ENCODE measurements around the gene NLE1.

NLE1 gene

DNA sequence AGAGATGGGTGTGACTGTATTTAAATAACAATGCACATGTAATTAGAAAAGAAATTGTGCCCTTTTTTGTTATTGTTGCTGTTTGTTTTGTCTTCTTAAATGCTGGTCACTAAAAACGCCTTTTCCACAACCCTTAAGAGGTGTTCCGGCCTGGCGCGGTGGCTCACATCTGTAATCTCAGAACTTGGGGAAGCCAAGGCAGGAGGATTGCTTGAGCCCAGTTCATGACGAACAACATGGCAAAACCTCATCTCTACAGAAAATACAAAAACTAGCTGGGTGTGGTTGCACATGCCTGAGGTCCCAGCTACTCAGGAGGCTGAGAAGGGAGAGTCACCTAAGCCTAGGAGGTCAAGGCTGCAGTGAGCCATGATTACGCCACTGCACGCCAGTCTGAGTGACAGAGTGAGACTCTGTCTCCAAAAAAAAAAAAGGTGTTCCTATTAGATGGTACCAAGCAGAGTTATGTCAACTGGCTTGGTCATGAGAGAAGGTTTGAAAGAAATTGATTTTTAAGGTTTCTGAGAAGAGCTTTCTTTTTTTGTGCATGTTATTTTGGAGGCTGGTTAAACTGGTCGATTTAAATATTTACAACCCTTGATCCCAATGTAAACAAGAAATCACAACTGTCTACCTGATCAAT is 55.1 kb downstream of the NLE1 start:
- Histone ChIP-seq H3K4me1 (ENCODE audit: insufficient read depth, low read length, poor library complexity, severe bottlenecking) (peaks cover 43% of the 10 kb centered on the region), H3K4me3 (ENCODE audit: low read length, poor library complexity, severe bottlenecking) (peak overlapping the region; percentile 92), H3K27me3 (ENCODE audit: insufficient read depth, low read length, poor library complexity, severe bottlenecking) (no peaks in the 10 kb centered on the region), H3K9me2 (replicated peaks; ENCODE audit: low read depth, low read length) (no peaks in the 10 kb centered on the region), H3K9ac (ENCODE audit: low read depth, low read length, poor library complexity, severe bottlenecking) (peak overlapping the region; percentile 10), H3K79me2 (ENCODE audit: insufficient read depth, low read length) (peaks cover 30% of the 10 kb centered on the region; the same call in 1 of the 2 replicates), H3K9me3 (ENCODE audit: insufficient read depth, low read depth, low read length) (no peaks in the 10 kb centered on the region), H2AFZ (ENCODE audit: low read length) (no peak overlapping the region), H4K20me1 (ENCODE audit: insufficient read depth, low read length, poor library complexity, severe bottlenecking) (no peaks in the 10 kb centered on the region), H3K36me3 (ENCODE audit: insufficient read depth, low read length) (no peaks in the 10 kb centered on the region), H3K4me2 (ENCODE audit: low read depth, low read length, poor library complexity, severe bottlenecking) (peak overlapping the region; percentile 82), H3F3A (ENCODE audit: low read depth) (no peaks in the 10 kb centered on the region; the same call in 1 of the 2 replicates)
- TF ChIP-seq, protein P1, sequence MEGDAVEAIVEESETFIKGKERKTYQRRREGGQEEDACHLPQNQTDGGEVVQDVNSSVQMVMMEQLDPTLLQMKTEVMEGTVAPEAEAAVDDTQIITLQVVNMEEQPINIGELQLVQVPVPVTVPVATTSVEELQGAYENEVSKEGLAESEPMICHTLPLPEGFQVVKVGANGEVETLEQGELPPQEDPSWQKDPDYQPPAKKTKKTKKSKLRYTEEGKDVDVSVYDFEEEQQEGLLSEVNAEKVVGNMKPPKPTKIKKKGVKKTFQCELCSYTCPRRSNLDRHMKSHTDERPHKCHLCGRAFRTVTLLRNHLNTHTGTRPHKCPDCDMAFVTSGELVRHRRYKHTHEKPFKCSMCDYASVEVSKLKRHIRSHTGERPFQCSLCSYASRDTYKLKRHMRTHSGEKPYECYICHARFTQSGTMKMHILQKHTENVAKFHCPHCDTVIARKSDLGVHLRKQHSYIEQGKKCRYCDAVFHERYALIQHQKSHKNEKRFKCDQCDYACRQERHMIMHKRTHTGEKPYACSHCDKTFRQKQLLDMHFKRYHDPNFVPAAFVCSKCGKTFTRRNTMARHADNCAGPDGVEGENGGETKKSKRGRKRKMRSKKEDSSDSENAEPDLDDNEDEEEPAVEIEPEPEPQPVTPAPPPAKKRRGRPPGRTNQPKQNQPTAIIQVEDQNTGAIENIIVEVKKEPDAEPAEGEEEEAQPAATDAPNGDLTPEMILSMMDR (conservative IDR thresholded peaks at IDR 0.05; ENCODE audit: low read length): no peak
- no peak for TF ChIP-seq EZH2phosphoT487 (IDR thresholded peaks at IDR 0.05; ENCODE audit: borderline replicate concordance)

- no peak overlapping the region for H3K9ac ChIP-seq (ENCODE audit: low read depth, low read length, poor library complexity, severe bottlenecking)
- no peaks in the 10 kb centered on the region for H3K9me3 ChIP-seq (ENCODE audit: insufficient read depth, low read depth, low read length)
- no peaks in the 10 kb centered on the region for H3K36me3 ChIP-seq (ENCODE audit: insufficient read depth, low read length)
- no peak for TF ChIP-seq EZH2phosphoT487 (IDR thresholded peaks at IDR 0.05; ENCODE audit: borderline replicate concordance)
- TF ChIP-seq, protein P1 (conservative IDR thresholded peaks at IDR 0.05; ENCODE audit: low read length): no peak
- H3K4me2 ChIP-seq (ENCODE audit: low read depth, low read length, poor library complexity, severe bottlenecking): peak overlapping the region; percentile 82
- no peaks in the 10 kb centered on the region; the same call in 1 of the 2 replicates for H3F3A ChIP-seq (ENCODE audit: low read depth)
- H2AFZ ChIP-seq (ENCODE audit: low read length): no peak overlapping the region
- peaks cover 30% of the 10 kb centered on the region; the same call in 1 of the 2 replicates for H3K79me2 ChIP-seq (ENCODE audit: insufficient read depth, low read length)
- no peaks in the 10 kb centered on the region for H4K20me1 ChIP-seq (ENCODE audit: insufficient read depth, low read length, poor library complexity, severe bottlenecking)
- peaks cover 47% of the 10 kb centered on the region for H3K4me1 ChIP-seq (ENCODE audit: insufficient read depth, low read length, poor library complexity, severe bottlenecking)
- no peaks in the 10 kb centered on the region for H3K9me2 ChIP-seq (replicated peaks; ENCODE audit: low read depth, low read length)
- no peaks in the 10 kb centered on the region for H3K27me3 ChIP-seq (ENCODE audit: insufficient read depth, low read length, poor library complexity, severe bottlenecking)
- no peak overlapping the region for H3K4me3 ChIP-seq (ENCODE audit: low read length, poor library complexity, severe bottlenecking)
Measured at GRCh38 chr17:35086164-35086563, 55.9 kb downstream of the NLE1 start.

- Histone ChIP-seq H4K20me1 (ENCODE audit: insufficient read depth, low read length, poor library complexity, severe bottlenecking) (no peaks in the 10 kb centered on the region), H2AFZ (ENCODE audit: low read length) (no peak overlapping the region), H3K4me1 (ENCODE audit: insufficient read depth, low read length, poor library complexity, severe bottlenecking) (peaks cover 56% of the 10 kb centered on the region), H3K9me3 (ENCODE audit: insufficient read depth, low read depth, low read length) (no peaks in the 10 kb centered on the region), H3K79me2 (ENCODE audit: insufficient read depth, low read length) (peaks cover 30% of the 10 kb centered on the region; the same call in 1 of the 2 replicates), H3F3A (ENCODE audit: low read depth) (no peaks in the 10 kb centered on the region; the same call in 1 of the 2 replicates), H3K36me3 (ENCODE audit: insufficient read depth, low read length) (no peaks in the 10 kb centered on the region), H3K9me2 (replicated peaks; ENCODE audit: low read depth, low read length) (no peaks in the 10 kb centered on the region), H3K27me3 (ENCODE audit: insufficient read depth, low read length, poor library complexity, severe bottlenecking) (no peaks in the 10 kb centered on the region), H3K9ac (ENCODE audit: low read depth, low read length, poor library complexity, severe bottlenecking) (no peak overlapping the region), H3K4me3 (ENCODE audit: low read length, poor library complexity, severe bottlenecking) (no peak overlapping the region), H3K4me2 (ENCODE audit: low read depth, low read length, poor library complexity, severe bottlenecking) (no peak overlapping the region)
- TF ChIP-seq EZH2phosphoT487 (IDR thresholded peaks at IDR 0.05; ENCODE audit: borderline replicate concordance): no peak
- TF ChIP-seq, protein P1 (conservative IDR thresholded peaks at IDR 0.05; ENCODE audit: low read length): no peak
Measured at GRCh38 chr17:35084987-35085386, 57.1 kb downstream of the NLE1 start.

Data from Loucy (cell line).